Adrenal gland (tissue), 12 donors: Measurements from ENCODE around the gene CYP19A1. TPM values are rescaled to one million over a fixed set of nuclear protein-coding genes. Genes with fewer than 3 reads are reported as not detected.
A peak's percentile ranks its signal among the peaks of the same experiment; 100 is the strongest.

Source experiments
- DNase-seq, 7 donors: peaks; one replicate each; pipeline ENCODE4 v3.0.0-alpha.2; 2019 to 2020
- H3K27ac ChIP-seq, 5 donors: fragments of 200-600 bp; sonication (generic) in 4 of 5; 1 replicate in 3 of 5; 2 replicates in 2 of 5; pipeline versions ENCODE4 v1.5.1 to v1.8.0; 2016 to 2020; ENCODE audit warnings: mild to moderate bottlenecking in 1 of 5
- H3K27me3 ChIP-seq: fragments of 200-600 bp; 2 replicates; pipeline ENCODE4 v1.8.0; 2021
- H3K36me3 ChIP-seq, 2 donors: fragments of 200-600 bp; replicated peaks in 1 of 2; 1 replicate in 1 of 2; 2 replicates in 1 of 2; pipeline versions ENCODE4 v1.5.1 to v1.8.0; 2018 to 2022
- H3K4me1 ChIP-seq, 2 donors: fragments of 200-600 bp; replicated peaks in 1 of 2; 1 replicate in 1 of 2; 2 replicates in 1 of 2; pipeline versions ENCODE4 v1.5.1 to v1.8.0; 2018 to 2021
- H3K4me3 ChIP-seq, 4 donors: fragments of 200-600 bp; sonication (generic) in 3 of 4; one replicate each; pipeline ENCODE4 v1.5.1; 2016 to 2018
- H3K9me3 ChIP-seq, 3 donors: fragments of 200-600 bp; sonication (generic) in 1 of 3; replicated peaks in 1 of 3; 1 replicate in 2 of 3; 2 replicates in 1 of 3; pipeline versions ENCODE4 v1.5.1 to v1.8.0; 2016 to 2021
- CTCF ChIP-seq, 6 experiments: fragments of 450-650 bp in 4 of 6; fragments of 200-600 bp in 2 of 6; sonication (generic) in 1 of 6; IDR thresholded peaks; 1 replicate in 5 of 6; 2 replicates in 1 of 6; pipeline versions ENCODE4 v1.5.1 to v1.8.0; 2016 to 2021; ENCODE audit warnings: antibody characterized with exemption in 6 of 6, mild to moderate bottlenecking in 2 of 6, moderate library complexity in 1 of 6
- POLR2A ChIP-seq, 2 donors: fragments of 450-650 bp; IDR thresholded peaks; one replicate each; pipeline ENCODE4 v1.6.1; 2017; ENCODE audit warnings: antibody characterized with exemption in 2 of 2, mild to moderate bottlenecking in 2 of 2, moderate library complexity in 1 of 2
- WGBS, 4 donors: extraction: QIAGEN DNeasy Blood & Tissue Kit in 2 of 4; methylation state at CpG; one replicate each; pipeline versions ENCODE4 v1.1.5 to v1.1.7; 2013 to 2017; 5-methylcytosine and 5-hydroxymethylcytosine counted together
- intact Hi-C, 2 donors: fragments of 100-400 bp; cut with DNase I; formaldehyde crosslinking; loops; one replicate each; pipeline versions ENCODE4 v1.14.1 to v1.15.0; 2022 to 2023
- polyA plus RNA-seq, 3 donors: library from polyadenylated mRNA; stranded (reverse); fragments of 200-250 nt in 2 of 3; fragments of 350-450 nt in 1 of 3; fragmentation: Illumina TruSeq in 1 of 3; extraction: RNeasy Lipid Tissue Mini Kit (QIAGEN cat#74804) in 1 of 3; gene quantifications; one replicate each; pipeline ENCODE4 v1.2.3, GENCODE V29; 2013 to 2014
- total RNA-seq, 9 donors: library from RNA; depleted of rRNA in 4 of 9; stranded (reverse); fragments of >200 nt in 4 of 9; fragments of 120-200 nt in 1 of 9; fragmentation: NEBNext Ultra II Directional in 1 of 9; extraction: Animal tissue kit (Norgen Biotek cat#: 25700) in 1 of 9; gene quantifications; one replicate each; pipeline versions ENCODE4 v1.1.0 to v1.2.4, GENCODE V29; 2013 to 2023
- donor health status: healthy with polysubstance abuse.
- donor health status: Bipolar disorder and iron deficiency.
- donor health status: DM: yes; HTN: yes; CAD: no.
- donor health status: DM: no; HTN: no; CAD: no.
- donor health status: DM: no; HTN: no; CAD: no.
- donor health status: DM: yes; HTN: yes; CAD: no.

CYP19A1 gene
- total and polyA plus RNA-seq, 12 donors, result 0.41 to 21.6 (median 1.3) TPM

- DNase-seq, result peak; percentile 86 to 97 (median 93)
- TF ChIP-seq CTCF (IDR thresholded peaks at IDR 0.05), result peak; percentile 87 to 96 (median 92)
- TF ChIP-seq POLR2A (IDR thresholded peaks at IDR 0.05), result no peak
- Histone ChIP-seq H3K27me3 (peaks cover 10% of the 10 kb centered on the region), H3K27ac (no peak overlapping the region), H3K4me1 (peaks cover 0 to 23% of the 10 kb centered on the region in 2 donors), H3K36me3 (no peaks in the 10 kb centered on the region), H3K4me3 (no peak overlapping the region), H3K9me3 (no peaks in the 10 kb centered on the region)
- intact Hi-C loops, result loop anchor here in 1 of 2 donors (2.0 kb wide), 1 partner anchor 30 kb away; no protein-coding TSS in a partner anchor
- WGBS, 4 donors, result 25 to 33% (median 27%) methylated on average over 10 to 14 of the region's 14 CpGs
These were observed 145.7 kb downstream of the CYP19A1 start for GRCh38 chr15:51192521-51193280.

- no peak overlapping the region for H3K4me3 ChIP-seq
- no peak for TF ChIP-seq CTCF (IDR thresholded peaks at IDR 0.05)
- no peak for TF ChIP-seq POLR2A (IDR thresholded peaks at IDR 0.05)
- H3K4me1 ChIP-seq, result peaks cover 0 to 23% of the 10 kb centered on the region in 2 donors
- intact Hi-C loops, result loop anchor here in 1 of 2 donors (2.0 kb wide), 1 partner anchor 29 kb away; no protein-coding TSS in a partner anchor
- 72 to 79% (median 77%) methylated on average over 9 of the region's 9 CpGs for WGBS, 4 donors
- H3K27ac ChIP-seq, result no peak overlapping the region
- no peak for DNase-seq
- no peaks in the 10 kb centered on the region for H3K9me3 ChIP-seq
- H3K36me3 ChIP-seq, result no peaks in the 10 kb centered on the region
- H3K27me3 ChIP-seq, result peaks cover 10% of the 10 kb centered on the region
These were observed 146.6 kb downstream of the CYP19A1 start for GRCh38 chr15:51191766-51192165.

GRCh38 chr15:51191072-51191670 lies 147.2 kb downstream of the CYP19A1 start:
- Histone ChIP-seq H3K4me3 (no peak overlapping the region), H3K27ac (no peak overlapping the region)

More at GRCh38 chr15:51191072-51191670, 147.2 kb downstream of the CYP19A1 start:
- Histone ChIP-seq H3K27me3 (peaks cover 10% of the 10 kb centered on the region), H3K4me1 (peaks cover 0 to 23% of the 10 kb centered on the region in 2 donors), H3K36me3 (no peaks in the 10 kb centered on the region), H3K9me3 (no peaks in the 10 kb centered on the region)
- WGBS, 4 donors, result 62 to 79% (median 74%) methylated on average over 7 of the region's 7 CpGs
- TF ChIP-seq CTCF (IDR thresholded peaks at IDR 0.05) (no peak), POLR2A (IDR thresholded peaks at IDR 0.05) (no peak)
- DNase-seq, result peak in 1 of 7 donors; percentile 23
- intact Hi-C loops, result no loop called here
